ENCODE data around the gene SASH1.

DNA sequence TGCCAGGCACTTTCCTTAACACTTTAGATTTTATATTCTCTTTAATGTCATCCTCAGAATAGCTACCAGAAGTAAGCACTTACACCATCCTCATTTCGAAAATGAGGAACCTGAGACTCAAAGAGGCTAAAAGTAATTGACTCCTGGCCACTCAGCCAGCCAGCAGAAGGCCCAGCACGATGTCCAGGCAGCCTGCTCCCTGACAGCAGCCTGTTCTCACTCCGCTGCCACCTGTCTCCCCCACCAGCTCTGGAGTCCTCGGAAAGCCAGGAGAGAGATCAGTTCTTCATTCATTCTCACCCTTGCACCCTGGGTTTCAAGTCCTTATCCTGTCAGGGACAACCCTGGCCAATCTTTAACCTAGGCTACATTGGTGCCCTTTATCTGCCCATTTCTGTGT lies 174.0 kb downstream of the SASH1 start:
- TF ChIP-seq EZH2 (IDR thresholded peaks at IDR 0.05; ENCODE audit: insufficient read depth, poor library complexity, severe bottlenecking) (no peak), EZH2phosphoT487 (IDR thresholded peaks at IDR 0.05; ENCODE audit: insufficient read depth, low read depth) (no peak)

Measured in GM23248 (cell line).